Stimulated activated CD8-positive, alpha-beta memory T cell treated with anti-CD3 and anti-CD28 coated beads, Interleukin-7, amount 100 ng/mL, for 24 hours (primary cell): ENCODE measurements around the gene GYS2.
"Not testable (repeated sequence)": the region's sequence is repeated elsewhere in the genome, so short reads cannot be mapped to it uniquely, and the experiment has no call there.

Experiments
- DNase-seq: peaks from one replicate; pipeline ENCODE4 v3.0.0-alpha.2; 2020; ENCODE audit warnings: low read depth

Gene GYS2

DNA sequence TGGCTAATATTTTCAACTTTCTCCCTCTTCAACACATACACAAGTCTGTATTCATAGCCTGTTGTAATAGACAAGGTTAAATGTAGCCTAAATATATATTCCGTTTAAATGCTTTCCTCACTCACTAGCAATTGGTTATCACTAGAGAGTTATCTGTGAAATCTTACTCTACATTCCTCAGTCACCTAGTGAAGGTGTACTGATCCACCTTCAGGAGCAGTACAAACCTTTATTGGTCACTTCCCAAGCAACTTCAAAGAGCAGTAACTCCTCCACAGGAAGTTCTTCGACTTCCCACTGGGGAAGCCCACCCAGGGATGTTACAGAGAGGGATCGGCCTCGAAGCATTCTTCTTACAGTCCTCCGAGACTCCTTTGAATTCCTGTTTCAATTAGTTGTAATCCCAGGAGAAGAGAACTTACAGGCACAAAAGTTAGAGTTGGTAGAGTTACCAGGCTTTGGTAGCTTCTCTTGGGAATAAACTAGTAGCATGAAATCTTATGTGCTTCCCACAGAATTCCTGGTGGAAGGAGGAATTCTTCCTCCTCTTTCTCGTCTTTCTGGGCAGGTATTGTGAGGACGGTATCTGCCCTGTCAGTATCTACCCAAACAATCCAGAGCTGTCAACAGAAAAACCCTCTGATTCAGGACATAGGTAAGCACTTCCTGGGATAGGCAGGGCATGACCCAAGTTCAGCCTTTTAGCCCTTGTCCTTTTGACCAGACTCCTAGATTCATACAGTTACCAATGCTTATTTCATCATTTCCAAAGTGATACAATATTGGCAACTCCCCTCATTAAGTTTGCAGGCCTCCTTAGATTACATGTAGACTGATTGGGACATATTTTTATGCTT is at the start of gene GYS2:
Gene GYS2 (minus strand): TSS at position 603 of the 857 bp plus-strand sequence. CDS start 255 bp downstream, at position 348.
- no peak for DNase-seq

DNA sequence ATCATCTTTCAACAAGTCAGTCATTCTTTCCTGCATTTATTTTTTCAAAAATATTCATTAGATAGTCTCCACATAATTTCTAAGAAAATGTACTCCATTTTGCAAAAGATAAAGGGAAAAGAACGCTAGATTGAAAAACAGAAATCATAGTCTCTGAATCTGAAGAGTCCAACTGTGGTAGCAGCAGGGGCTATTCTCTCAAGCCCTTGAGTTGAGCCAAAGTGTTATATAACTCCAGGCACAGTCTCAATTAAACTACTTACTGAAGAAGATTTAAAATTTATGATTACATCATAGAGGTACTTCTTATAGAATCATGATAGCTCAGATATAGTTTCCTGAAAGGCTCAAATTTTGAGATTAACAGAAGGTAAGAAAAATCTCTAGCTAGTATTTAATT is 47.2 kb upstream of the GYS2 start:
- DNase-seq, result no peak

DNA sequence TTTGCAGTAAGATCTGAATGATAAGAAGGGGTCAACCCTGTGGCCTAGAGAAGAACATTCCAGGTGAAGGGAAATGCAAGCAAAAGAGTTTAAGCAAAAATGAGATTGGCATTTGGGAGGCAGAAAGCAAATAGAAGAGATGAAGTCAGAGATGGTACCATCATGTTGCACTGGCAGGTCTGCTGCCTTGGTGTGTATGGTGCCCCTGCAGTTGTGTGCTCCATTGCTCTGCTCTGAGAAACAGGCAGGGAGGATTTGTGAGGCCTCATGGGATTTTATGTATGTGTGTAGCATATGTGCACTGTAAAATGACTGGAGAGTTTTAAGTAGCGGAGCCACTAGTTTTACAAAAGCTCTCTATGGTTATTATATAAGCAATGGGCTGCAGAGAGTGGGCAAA is 46.4 kb upstream of the GYS2 start:
- DNase-seq, result no peak

GRCh38 chr12:21649034-21649433 is 44.4 kb upstream of the GYS2 start:
- no peak for DNase-seq

DNA sequence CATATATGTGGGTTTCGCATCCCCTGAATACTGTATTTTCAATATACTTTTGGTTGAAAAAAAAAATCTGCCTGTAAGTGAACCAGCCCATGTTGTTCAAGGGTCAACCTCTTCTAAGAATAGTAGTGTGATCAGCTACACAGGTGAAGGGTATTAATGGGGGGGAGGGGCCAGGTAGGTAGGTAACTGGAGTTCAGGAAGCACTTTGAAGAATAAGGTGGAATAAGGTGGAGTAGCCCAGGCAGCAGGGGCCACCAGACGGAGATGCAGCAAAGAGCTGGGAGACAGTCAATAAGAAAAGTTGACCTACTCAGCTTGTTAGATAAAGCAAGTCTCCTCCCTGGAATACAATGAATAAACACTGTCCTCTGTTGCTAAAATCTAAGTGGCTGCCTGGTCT is 43.7 kb upstream of the GYS2 start:
- DNase-seq, result no peak

DNA sequence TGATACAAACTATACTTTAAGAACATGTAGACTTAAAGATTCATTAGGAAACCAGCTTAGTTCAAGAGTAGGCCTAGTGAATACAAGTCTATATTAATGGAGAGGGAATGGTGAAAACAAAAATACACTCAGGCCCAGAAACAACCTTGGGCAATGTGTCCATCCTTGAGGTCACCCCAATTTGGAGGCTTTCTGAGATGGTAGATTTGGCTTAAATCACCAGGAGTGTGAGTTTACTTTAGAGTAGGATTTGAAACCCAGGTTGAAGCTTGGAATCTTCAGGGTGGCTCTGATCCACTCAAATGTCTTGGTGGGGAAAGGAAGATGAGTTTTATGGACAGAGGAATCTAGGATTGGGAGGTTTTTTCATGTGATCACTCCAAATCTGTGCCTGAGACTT is 42.5 kb upstream of the GYS2 start:
- DNase-seq, result no peak

DNA sequence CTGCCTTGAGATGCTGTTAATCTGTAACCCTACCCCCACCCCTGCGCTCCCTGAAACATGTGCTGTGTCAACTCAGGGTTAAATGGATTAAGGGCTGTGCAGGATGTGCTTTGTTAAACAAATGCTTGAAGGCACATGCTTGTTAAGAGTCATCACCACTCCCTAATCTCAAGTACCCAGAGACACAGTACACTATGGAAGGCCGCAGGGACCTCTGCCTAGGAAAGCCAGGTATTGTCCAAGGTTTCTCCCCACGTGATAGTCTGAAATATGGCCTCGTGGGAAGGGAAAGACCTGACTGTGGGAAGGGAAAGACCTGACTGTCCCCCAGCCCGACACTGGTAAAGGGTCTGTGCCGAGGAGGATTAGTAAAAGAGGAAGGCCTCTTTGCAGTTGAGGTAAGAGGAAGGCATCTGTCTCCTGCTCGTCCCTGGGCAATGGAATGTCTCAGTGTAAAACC is 40.4 kb upstream of the GYS2 start:
- not testable (repeated sequence) for DNase-seq

- no peak for DNase-seq
These were observed 39.9 kb upstream of the GYS2 start for GRCh38 chr12:21644516-21644915.

DNA sequence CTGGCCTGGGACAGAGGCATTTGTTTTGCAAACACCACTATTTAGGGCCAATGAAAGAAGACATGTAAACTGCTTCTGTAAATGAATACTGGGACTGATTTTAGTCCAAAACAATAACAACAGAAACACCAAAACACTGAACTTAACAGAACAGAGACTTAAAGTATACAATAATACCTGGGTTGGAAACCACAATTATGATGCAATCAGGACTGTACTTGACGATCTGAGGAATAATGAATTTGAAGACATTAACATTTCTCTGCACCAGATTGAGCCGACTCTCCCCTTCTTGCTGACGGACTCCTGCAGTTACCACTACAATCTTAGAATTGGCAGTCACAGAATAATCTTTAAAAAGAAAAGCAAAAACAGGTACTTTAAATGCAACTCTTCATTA is 39.1 kb upstream of the GYS2 start:
- no peak for DNase-seq

DNA sequence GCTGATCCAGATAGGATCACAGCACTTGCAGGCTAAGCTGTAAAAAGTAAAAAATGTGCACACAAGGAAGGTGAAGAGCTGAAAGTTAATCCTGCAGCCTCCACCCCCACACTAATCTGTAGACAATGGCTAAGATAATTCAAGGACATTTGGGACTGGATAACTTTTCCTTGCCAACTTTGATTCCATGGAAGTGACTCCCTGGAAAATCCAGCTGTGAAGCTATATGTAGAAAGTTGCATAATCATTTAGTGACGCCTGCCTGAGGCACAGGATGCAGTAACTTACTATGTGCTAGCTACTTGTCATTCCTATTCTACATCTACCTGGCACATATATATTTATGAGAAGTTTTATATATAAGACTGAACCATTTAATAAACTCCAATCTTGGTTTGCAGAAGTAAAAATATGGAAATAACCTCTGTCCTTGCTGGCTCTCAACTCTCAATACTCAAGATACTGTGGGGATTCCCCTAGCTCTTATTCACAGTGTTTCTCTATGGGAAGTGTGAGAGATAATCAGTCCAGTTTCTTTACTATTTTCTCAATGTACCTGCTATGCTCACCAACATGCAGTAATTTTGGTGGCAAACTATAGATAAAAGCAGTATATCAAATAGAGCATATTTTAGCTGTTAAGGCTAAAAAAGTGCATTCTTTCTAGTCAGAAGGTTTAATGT is 38.2 kb upstream of the GYS2 start:
- DNase-seq, result no peak

- DNase-seq, result no peak
These were observed 33.6 kb upstream of the GYS2 start for GRCh38 chr12:21638054-21638891.

GRCh38 chr12:21634245-21634644 is 29.6 kb upstream of the GYS2 start:
- DNase-seq, result no peak

DNA sequence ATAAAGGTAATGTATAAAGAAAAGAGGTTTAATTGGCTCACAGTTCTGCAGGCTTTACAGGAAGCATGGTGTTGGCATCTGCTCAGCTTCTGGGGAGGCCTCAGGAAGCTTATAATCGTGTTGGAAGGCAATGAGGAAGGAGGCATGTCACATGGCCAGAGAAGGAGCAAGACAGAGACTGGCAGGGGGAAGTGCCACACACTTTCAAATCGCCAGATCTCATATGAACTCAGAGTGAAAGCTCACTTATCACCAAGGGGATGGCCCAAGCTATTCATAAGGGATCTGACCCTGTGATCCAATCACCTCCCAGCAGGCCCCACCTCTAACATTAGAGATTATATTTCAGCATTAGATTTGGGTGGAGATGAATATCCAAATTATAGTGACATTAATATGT is 26.7 kb upstream of the GYS2 start:
- no peak for DNase-seq

DNA sequence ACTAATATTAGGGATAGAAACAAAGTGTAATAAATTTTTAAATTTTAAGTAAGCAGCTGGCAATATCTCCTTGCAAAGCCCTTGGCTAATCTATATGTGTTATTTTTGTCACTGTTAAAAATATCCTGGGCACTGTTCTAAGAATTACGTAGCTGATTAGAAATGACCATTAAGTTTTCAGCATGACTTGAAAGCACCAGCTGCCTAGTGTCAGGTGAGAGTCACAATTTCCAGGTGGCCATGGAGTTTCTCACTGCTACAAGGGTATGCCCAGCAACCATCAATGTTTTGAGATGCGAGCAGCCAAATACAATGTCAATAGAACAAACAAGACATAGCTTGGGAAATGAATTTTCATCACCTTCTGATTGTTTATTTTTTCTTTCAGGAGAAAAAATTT is 23.3 kb upstream of the GYS2 start:
- no peak for DNase-seq

DNA sequence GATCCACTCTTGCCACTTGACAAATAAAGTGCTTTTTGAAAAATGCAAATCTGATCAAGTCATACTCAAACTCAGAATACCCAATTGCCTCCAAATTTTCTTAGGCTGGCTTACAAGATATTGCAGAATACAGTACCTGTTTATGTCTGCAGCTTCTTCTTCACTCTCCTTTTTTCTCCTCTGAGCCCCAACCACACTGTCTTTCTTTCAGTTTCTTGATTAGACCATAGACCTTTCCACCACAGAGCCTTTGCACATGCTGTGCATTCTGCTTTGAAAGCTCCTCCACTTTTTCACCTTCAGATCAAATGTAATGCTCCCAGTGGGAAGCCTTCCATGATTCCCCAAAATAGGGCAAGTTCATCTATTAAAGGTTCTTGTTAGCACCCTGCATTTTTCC is 13.9 kb upstream of the GYS2 start:
- no peak for DNase-seq

DNA sequence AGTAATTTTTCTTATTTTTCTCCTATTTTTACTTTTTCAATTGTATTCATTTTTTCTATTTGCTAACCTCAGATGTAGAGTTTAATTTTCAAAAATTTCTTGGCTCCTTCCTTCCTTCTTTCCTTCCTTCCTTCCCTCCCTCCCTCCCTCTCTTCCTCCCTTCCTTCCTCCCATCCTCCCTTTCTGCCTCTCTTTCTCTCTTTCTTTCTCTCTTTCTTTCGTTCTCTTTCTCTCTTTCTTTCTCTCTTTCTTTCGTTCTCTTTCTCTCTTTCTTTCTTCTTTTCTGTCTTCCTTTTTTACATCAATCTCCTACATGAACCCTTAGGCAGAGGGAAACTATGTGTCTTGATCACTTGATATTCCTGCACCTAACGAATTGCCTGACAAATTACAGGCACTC is 12.4 kb upstream of the GYS2 start:
- DNase-seq, result no peak

GRCh38 chr12:21615431-21615830 is 10.8 kb upstream of the GYS2 start:
- no peak for DNase-seq

DNA sequence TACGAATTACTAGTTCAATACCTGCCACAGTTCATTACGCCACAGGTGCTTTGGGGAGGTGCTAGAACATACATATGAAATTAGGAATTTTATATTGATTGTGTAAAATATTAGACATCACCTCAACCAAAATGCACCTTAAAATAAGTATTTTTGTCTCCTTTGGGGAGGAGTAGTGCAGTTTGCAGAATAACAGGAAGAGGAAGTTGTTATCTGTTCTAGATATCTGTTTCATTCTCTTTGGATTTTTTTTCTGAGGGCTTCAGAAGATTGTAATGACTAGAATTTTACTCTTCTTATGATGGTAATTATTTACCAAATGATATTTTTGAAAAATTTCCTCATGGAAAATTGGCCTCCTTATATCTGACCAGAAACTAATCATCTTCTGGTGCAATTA is 9.9 kb upstream of the GYS2 start:
- no peak for DNase-seq

DNA sequence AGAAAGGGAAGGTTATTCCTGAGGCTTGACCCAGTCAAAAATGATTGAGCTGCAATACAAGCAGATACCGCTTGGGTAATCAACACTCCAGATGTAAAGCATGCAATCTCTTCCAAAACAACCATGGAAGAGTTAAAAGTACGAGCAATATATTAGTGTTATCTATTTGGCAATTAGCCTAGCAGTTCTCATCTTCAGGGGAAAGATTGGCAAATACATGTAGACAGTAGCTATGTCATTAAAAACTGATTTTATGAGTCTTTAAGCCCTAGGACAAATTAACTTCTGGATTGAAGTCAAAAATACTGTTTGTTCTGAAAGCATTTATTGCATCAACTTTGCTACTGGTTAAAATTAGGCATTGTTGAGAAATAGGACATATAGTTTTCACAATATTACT is 9.3 kb upstream of the GYS2 start:
- DNase-seq, result no peak

DNA sequence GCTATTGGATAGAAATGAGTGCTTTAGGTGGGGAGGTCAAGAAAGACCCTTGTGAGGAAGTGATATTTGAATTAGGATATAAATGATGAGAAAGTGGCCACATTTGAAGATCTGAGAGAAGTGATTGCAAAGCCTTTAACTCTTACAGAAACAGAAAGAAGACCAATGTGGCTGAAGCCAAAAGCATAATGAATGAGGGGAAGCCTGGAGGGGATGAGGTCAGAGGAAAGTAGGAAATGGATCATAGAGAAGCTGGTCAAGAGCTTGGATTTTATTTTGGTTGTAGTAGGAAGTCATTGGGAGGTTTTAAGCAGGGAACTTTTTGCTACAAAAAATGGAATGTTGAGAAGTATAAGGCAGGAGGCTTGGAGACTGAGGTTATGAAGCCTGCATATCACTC is 3.5 kb upstream of the GYS2 start:
- DNase-seq, result no peak

DNA sequence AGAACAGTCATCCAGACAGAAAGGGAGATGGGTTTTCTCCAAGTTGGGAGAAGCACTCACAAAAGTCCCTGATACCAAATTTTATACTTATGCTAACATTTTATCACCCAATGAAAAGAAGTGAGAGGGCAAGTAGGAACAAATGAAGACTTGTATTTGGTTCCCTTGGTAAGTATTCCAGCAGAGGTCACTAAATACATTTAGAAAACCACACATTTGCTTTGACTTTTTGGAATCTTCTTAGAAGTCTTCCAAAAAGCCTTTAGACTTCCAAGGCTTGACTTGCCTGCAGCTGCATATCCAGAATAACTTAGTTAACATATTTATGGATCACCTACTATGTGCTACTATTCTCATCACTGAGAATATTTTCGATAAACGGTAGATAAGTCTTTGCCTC is 3.1 kb upstream of the GYS2 start:
- DNase-seq, result no peak

DNA sequence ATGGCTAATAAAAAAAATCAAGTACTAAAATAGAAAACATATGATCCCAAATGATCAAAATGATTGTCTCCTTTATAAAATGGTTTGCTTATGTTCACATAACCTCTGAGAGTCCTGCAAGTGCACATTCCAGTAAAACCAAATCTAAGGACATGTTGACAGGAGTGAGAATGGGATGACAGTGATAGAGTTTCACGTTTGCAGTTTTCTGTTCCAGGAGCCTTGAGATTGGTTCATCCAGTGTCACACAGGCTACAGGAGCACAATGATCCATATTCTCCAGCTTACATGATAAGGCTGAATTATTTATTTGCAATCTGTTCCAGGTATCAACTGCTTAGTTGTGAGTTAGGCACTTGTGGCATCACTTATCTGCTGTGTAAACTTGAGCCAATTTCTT is 1.5 kb upstream of the GYS2 start:
- no peak for DNase-seq

GRCh38 chr12:21602774-21603173 is 1.9 kb downstream of the GYS2 start:
- DNase-seq, result no peak
